CD4-positive, alpha-beta T cell treated with Interleukin-17A for 1 hour (primary cell): ENCODE results near the gene MAML2.

Source experiments
- DNase-seq: peaks from one replicate; pipeline ENCODE4 v3.0.0-alpha.2; 2020

Gene MAML2

GRCh38 chr11:96177146-96177545 is 165.8 kb downstream of the MAML2 start:
- DNase-seq, result no peak

GRCh38 chr11:96173906-96174305 is 169.1 kb downstream of the MAML2 start:
- no peak for DNase-seq

GRCh38 chr11:96173422-96173821 is 169.6 kb downstream of the MAML2 start:
- DNase-seq, result no peak

GRCh38 chr11:96172604-96173003 is 170.4 kb downstream of the MAML2 start:
- DNase-seq, result no peak

GRCh38 chr11:96169250-96169649 is 173.7 kb downstream of the MAML2 start:
- DNase-seq, result no peak

GRCh38 chr11:96168623-96169022 is 174.4 kb downstream of the MAML2 start:
- no peak for DNase-seq

GRCh38 chr11:96167787-96168186 is 175.2 kb downstream of the MAML2 start:
- no peak for DNase-seq

GRCh38 chr11:96167203-96167758 is 175.7 kb downstream of the MAML2 start:
- no peak for DNase-seq

GRCh38 chr11:96162816-96163499 is 180.0 kb downstream of the MAML2 start:
- DNase-seq, result no peak

- DNase-seq, result no peak
Measured at GRCh38 chr11:96161307-96162089, 181.5 kb downstream of the MAML2 start.

GRCh38 chr11:96160732-96161306 is 182.2 kb downstream of the MAML2 start:
- DNase-seq, result no peak

- no peak for DNase-seq
Measured at GRCh38 chr11:96159968-96160367, 183.0 kb downstream of the MAML2 start.

- DNase-seq, result no peak
Measured at GRCh38 chr11:96158126-96158525, 184.9 kb downstream of the MAML2 start.

- no peak for DNase-seq
Measured at GRCh38 chr11:96157517-96157873, 185.5 kb downstream of the MAML2 start.

GRCh38 chr11:96156379-96156722 is 186.6 kb downstream of the MAML2 start:
- DNase-seq, result no peak

- peak; percentile 20 for DNase-seq
Measured at GRCh38 chr11:96155627-96156378, 187.2 kb downstream of the MAML2 start.

GRCh38 chr11:96154802-96155520 is 188.0 kb downstream of the MAML2 start:
- no peak for DNase-seq

GRCh38 chr11:96152623-96153022 is 190.4 kb downstream of the MAML2 start:
- no peak for DNase-seq

GRCh38 chr11:96151501-96151900 is 191.5 kb downstream of the MAML2 start:
- no peak for DNase-seq

GRCh38 chr11:96150609-96151008 is 192.4 kb downstream of the MAML2 start:
- DNase-seq, result no peak

GRCh38 chr11:96149743-96150555 is 193.0 kb downstream of the MAML2 start:
- no peak for DNase-seq
